GM12878 (cell line): ENCODE measurements around the gene CRACDL. TPM values are rescaled to one million over a fixed set of nuclear protein-coding genes. Genes with fewer than 3 reads are reported as not detected.
A peak's percentile ranks its signal among the peaks of the same experiment; 100 is the strongest.

Experiments
- ATAC-seq: fragments of 200-7000 bp; cut with Tn5 transposase; 3 replicates; pipeline ENCODE4 v1.9.1; 2020; ENCODE audit warnings: mild to moderate bottlenecking, moderate library complexity
- BruUV-seq: library from RNA; stranded (reverse); fragments of 400-500 nt; replicated peaks from 2 replicates; lab custom pipeline; 2021; lab: Mats Ljungman, UMichigan
- CTCF ChIA-PET: fragments of 300-600 bp; sonication (Branson Sonifier 250); formaldehyde crosslinking; extraction: SDS; loops from one replicate; lab custom pipeline; 2021; ENCODE audit warnings: inconsistent platforms; lab: Yijun Ruan, JAX
- POLR2A ChIA-PET: fragments of 350-600 bp; formaldehyde crosslinking; extraction: SDS; loops from one replicate; lab custom pipeline; 2021; ENCODE audit warnings: inconsistent platforms; lab: Charles Lee
- RAD21 ChIA-PET: fragments of 300-600 bp; sonication (Branson Sonifier 250); formaldehyde crosslinking; loops from one replicate; lab custom pipeline; 2023; ENCODE audit warnings: antibody characterized with exemption; ENCODE audit not compliant: unreplicated experiment; lab: Charles Lee
- SMC1A ChIA-PET: fragments of 300-600 bp; sonication (Branson Sonifier 250); formaldehyde crosslinking; loops from one replicate; lab custom pipeline; 2023; ENCODE audit not compliant: unreplicated experiment, uncharacterized antibody; lab: Charles Lee
- DNase-seq: peaks from one replicate; pipeline ENCODE4 v3.0.0-alpha.2; 2011; ENCODE audit warnings: low read depth, low spot score
- FAIRE-seq: peaks from 3 replicates; lab custom pipeline; 2011; peaks lifted over from hg19 to GRCh38; lab: Jason Lieb, UNC
- H2AFZ ChIP-seq: 2 replicates; pipeline ENCODE4 v1.6.0; 2011; ENCODE audit warnings: low read depth, low read length, control low read depth; ENCODE audit not compliant: control insufficient read depth
- H3K27ac ChIP-seq: 2 replicates; pipeline ENCODE4 v1.5.1; 2011; ENCODE audit warnings: control low read depth; ENCODE audit not compliant: control insufficient read depth, insufficient read depth
- H3K27me3 ChIP-seq, 2 experiments: replicated peaks in 1 of 2; 2 replicates each; pipeline versions ENCODE4 v1.6.0 to v1.6.1; 2011; ENCODE audit warnings: low read length in 1 of 2; ENCODE audit not compliant: control insufficient read depth in 2 of 2, insufficient read depth in 2 of 2
- H3K36me3 ChIP-seq, 2 experiments: 2 replicates each; pipeline ENCODE4 v1.5.1; 2011; ENCODE audit warnings: low read length in 1 of 2; ENCODE audit not compliant: control insufficient read depth in 2 of 2, insufficient read depth in 2 of 2
- H3K4me1 ChIP-seq: 2 replicates; pipeline ENCODE4 v1.6.1; 2011; ENCODE audit warnings: mild to moderate bottlenecking, low read length, moderate library complexity, mixed read lengths; ENCODE audit not compliant: control insufficient read depth, insufficient read depth
- H3K4me2 ChIP-seq: 2 replicates; pipeline ENCODE4 v1.6.0; 2011; ENCODE audit warnings: control low read depth; ENCODE audit not compliant: control insufficient read depth, insufficient read depth
- H3K4me3 ChIP-seq: fragments of 200-600 bp; sonication (generic); 2 replicates; pipeline ENCODE4 v1.5.1; 2016
- H3K79me2 ChIP-seq: 2 replicates; pipeline ENCODE4 v1.6.0; 2011; ENCODE audit warnings: low read length; ENCODE audit not compliant: control insufficient read depth, insufficient read depth
- H3K9ac ChIP-seq: 2 replicates; pipeline ENCODE4 v1.8.0; 2011; ENCODE audit warnings: low read length, control low read depth, mixed read lengths; ENCODE audit not compliant: control insufficient read depth, insufficient read depth
- H3K9me3 ChIP-seq: replicated peaks from 3 replicates; pipeline ENCODE4 v1.5.1; 2011; ENCODE audit warnings: mild to moderate bottlenecking, low read length; ENCODE audit not compliant: control insufficient read depth, insufficient read depth
- H4K20me1 ChIP-seq: 2 replicates; pipeline ENCODE4 v1.6.0; 2011; ENCODE audit not compliant: control insufficient read depth, insufficient read depth
- ATF7 ChIP-seq: fragments of 450-650 bp; IDR thresholded peaks from 2 replicates; pipeline ENCODE4 v1.6.1; 2016; ENCODE audit warnings: low read depth, mild to moderate bottlenecking
- CEBPB ChIP-seq, 2 experiments: fragments of 150-350 bp in 1 of 2; IDR thresholded peaks; 2 replicates each; pipeline ENCODE4 v1.6.1; 2012 to 2014; ENCODE audit warnings: low read depth in 2 of 2, low read length in 2 of 2, borderline replicate concordance in 1 of 2, inconsistent platforms in 1 of 2
- CTCF ChIP-seq, 3 experiments: IDR thresholded peaks in 2 of 3; conservative IDR thresholded peaks in 1 of 3; 2 replicates each; pipeline ENCODE4 v1.5.1; 2011; ENCODE audit warnings: low read depth in 3 of 3, low read length in 3 of 3, mild to moderate bottlenecking in 3 of 3, control low read depth in 2 of 3, moderate library complexity in 2 of 3, inconsistent platforms in 1 of 3, mixed read lengths in 1 of 3; ENCODE audit not compliant: control insufficient read depth in 2 of 3, insufficient read depth in 1 of 3; ENCODE audit errors: extremely low read depth in 1 of 3
- DPF2 ChIP-seq: fragments of 450-650 bp; IDR thresholded peaks from 2 replicates; pipeline ENCODE4 v1.6.1; 2017; ENCODE audit warnings: mild to moderate bottlenecking
- GATAD2B ChIP-seq: fragments of 450-650 bp; conservative IDR thresholded peaks from 2 replicates; pipeline ENCODE4 v1.6.1; 2017; ENCODE audit warnings: low read depth, mild to moderate bottlenecking, moderate library complexity
- MAX ChIP-seq: IDR thresholded peaks from 2 replicates; pipeline ENCODE4 v1.6.1; 2012; ENCODE audit warnings: low read depth, low read length, improper control_type of control experiment
- MEF2B ChIP-seq: fragments of 450-650 bp; IDR thresholded peaks from 2 replicates; pipeline ENCODE4 v1.6.1; 2018; ENCODE audit warnings: mild to moderate bottlenecking, moderate library complexity; ENCODE audit not compliant: partially characterized antibody, poor library complexity, severe bottlenecking
- MTA2 ChIP-seq: fragments of 450-650 bp; IDR thresholded peaks from 2 replicates; pipeline ENCODE4 v1.6.1; 2016; ENCODE audit warnings: low read depth, mild to moderate bottlenecking, moderate library complexity
- MXI1 ChIP-seq: fragments of 150-350 bp; IDR thresholded peaks from 2 replicates; pipeline ENCODE4 v1.6.1; 2011; ENCODE audit warnings: low read depth, mild to moderate bottlenecking, inconsistent platforms, low read length, improper control_type of control experiment
- MYC ChIP-seq: IDR thresholded peaks from 2 replicates; pipeline ENCODE4 v1.6.1; 2011; ENCODE audit warnings: mild to moderate bottlenecking, low read length, moderate library complexity, inconsistent platforms; ENCODE audit not compliant: insufficient read depth, insufficient replicate concordance, insufficient read length, severe bottlenecking
- NFIC ChIP-seq: IDR thresholded peaks from 2 replicates; pipeline ENCODE4 v1.6.1; 2012; ENCODE audit warnings: low read depth, mild to moderate bottlenecking, inconsistent platforms, low read length, moderate library complexity
- NR2F1 ChIP-seq: fragments of 450-650 bp; conservative IDR thresholded peaks from 2 replicates; pipeline ENCODE4 v1.6.1; 2017; ENCODE audit warnings: mild to moderate bottlenecking
- SUPT20H ChIP-seq: IDR thresholded peaks from 2 replicates; pipeline ENCODE4 v1.6.1; 2011; ENCODE audit warnings: low read depth, mild to moderate bottlenecking, low read length, moderate library complexity, borderline replicate concordance; ENCODE audit not compliant: control insufficient read depth
- ZBTB40 ChIP-seq: fragments of 450-650 bp; IDR thresholded peaks from 2 replicates; pipeline ENCODE4 v1.6.1; 2016; ENCODE audit warnings: mild to moderate bottlenecking, moderate library complexity, borderline replicate concordance
- WGBS: methylation state at CpG from one replicate; pipeline ENCODE4 v1.1.6; 2016; ENCODE audit warnings: low lambda C conversion rate; ENCODE audit not compliant: insufficient replicate concordance, insufficient coverage; ENCODE audit errors: missing lambda C conversion rate; 5-methylcytosine and 5-hydroxymethylcytosine counted together
- in situ Hi-C: fragments of 300-500 bp; cut with MboI; formaldehyde crosslinking; loops from 9 replicates; pipeline ENCODE4 v1.14.3; 2018; ENCODE audit warnings: mixed read lengths
- intact Hi-C: fragments of 100-400 bp; cut with micrococcal nuclease; formaldehyde crosslinking; loops from one replicate; pipeline ENCODE4 v1.14.2; 2022; ENCODE audit not compliant: unreplicated experiment
- polyA plus RNA-seq, 11 experiments: library from polyadenylated mRNA; depleted of rRNA in 4 of 11; unstranded in 6 of 11; stranded (reverse) in 5 of 11; fragments of >200 nt; fragmentation: Nextera tagmentation in 4 of 11; fragmentation: Illumina TruSeq in 1 of 11; extraction: Ambion mirVana in 4 of 11; extraction: Trizol in 1 of 11; gene quantifications; 1 replicate in 1 of 11; 2 replicates in 10 of 11; pipeline versions ENCODE4 v1.2.1 to v1.2.3, GENCODE V29; 2011 to 2016; ENCODE audit warnings: inconsistent platforms in 2 of 11, missing spikeins in 2 of 11, low read depth in 1 of 11
- total RNA-seq, 4 experiments: library from RNA; depleted of rRNA in 3 of 4; stranded (reverse); fragments of >200 nt in 3 of 4; fragmentation: Illumina TruSeq in 1 of 4; extraction: Trizol in 1 of 4; gene quantifications; 2 replicates each; pipeline versions ENCODE4 v1.2.1 to v1.2.3, GENCODE V29; 2013 to 2021

The CRACDL gene
- total and polyA plus RNA-seq, 10 of the 15 experiments (the other 5 are each of a cell fraction or from before 2014, with no cell fraction given): 0.03 to 0.72 (median 0.14) TPM

- no peak for TF ChIP-seq ZBTB40
- TF ChIP-seq MTA2: no peak
- no peak for TF ChIP-seq DPF2
- TF ChIP-seq ATF7: no peak
- TF ChIP-seq, all 136 proteins: peak for 0
Measured at GRCh38 chr2:98912221-98912851, 23.7 kb downstream of the CRACDL start (continued).

- CTCF ChIA-PET: no interaction called here
- DNase-seq: no peak
- Histone ChIP-seq H3K9ac (no peak overlapping the region), H3K4me2 (no peak overlapping the region), H3K79me2 (no peaks in the 10 kb centered on the region), H3K27me3 (peaks cover 3 to 7% of the 10 kb centered on the region in 2 experiments; a peak in 3 of 4 replicates), H3K9me3 (no peaks in the 10 kb centered on the region), H3K4me1 (no peaks in the 10 kb centered on the region; the same call in 1 of the 2 replicates), H3K27ac (no peak overlapping the region), H4K20me1 (no peaks in the 10 kb centered on the region), H2AFZ (no peak overlapping the region), H3K4me3 (no peak overlapping the region), H3K36me3 (no peaks in the 10 kb centered on the region)
- FAIRE-seq: no peak
- in situ Hi-C loops (no loop called here), intact Hi-C loops (no loop called here)
- POLR2A ChIA-PET: no interaction called here
- SMC1A ChIA-PET: no interaction called here
- 32% methylated on average over 17 of the region's 17 CpGs for WGBS
- no TSS peak for BruUV-seq
- RAD21 ChIA-PET: no interaction called here
- ATAC-seq: peak; percentile 51
- TF ChIP-seq MXI1: no peak
- no peak for TF ChIP-seq SUPT20H
- no peak for TF ChIP-seq CTCF (IDR thresholded peaks at IDR 0.05 in 2 of 3, conservative IDR thresholded peaks at IDR 0.05 in 1 of 3; ENCODE audit: control insufficient read depth in 2 of 3, extremely low read depth in 1 of 3, insufficient read depth in 1 of 3, low read depth in 3 of 3, low read length in 3 of 3)
- no peak for TF ChIP-seq MYC
- peak; percentile 57; the same call in 1 of the 2 replicates for TF ChIP-seq NR2F1
- no peak for TF ChIP-seq CEBPB (IDR thresholded peaks at IDR 0.05; ENCODE audit: borderline replicate concordance in 1 of 2, low read depth in 2 of 2, low read length in 2 of 2)
- no peak for TF ChIP-seq GATAD2B
- no peak for TF ChIP-seq MAX
- TF ChIP-seq MEF2B: no peak
- no peak for TF ChIP-seq NFIC
Measured at GRCh38 chr2:98911376-98912154, 24.5 kb downstream of the CRACDL start.
